Measurements from ENCODE around the gene DNAJC27. TPM values are rescaled to one million over a fixed set of nuclear protein-coding genes. Genes with fewer than 3 reads are reported as not detected.
A peak's percentile ranks its signal among the peaks of the same experiment; 100 is the strongest.

The DNAJC27 gene
- polyA plus RNA-seq, 1 of the 3 experiments (the other 2 are of a cell fraction), result 2.4 TPM

GRCh38 chr2:24909555-24910177, 62.1 kb downstream of the DNAJC27 start:
- Histone ChIP-seq H3K36me3 (replicated peaks in 1 of 2; ENCODE audit: control insufficient read depth in 1 of 2, insufficient read depth in 2 of 2, low read length in 1 of 2) (peaks cover 0 to 5% of the 10 kb centered on the region in 2 experiments), H3F3A (replicated peaks; ENCODE audit: insufficient read depth) (no peaks in the 10 kb centered on the region), H3K4me2 (no peak overlapping the region; the same call in 1 of the 2 replicates), H3K9me2 (no peaks in the 10 kb centered on the region), H3K9me3 (0 out of 2 replicates have a peak, but pooled peaks cover 3% of the 10 kb centered on the region), H4K20me1 (ENCODE audit: insufficient read depth) (peaks cover 6% of the 10 kb centered on the region; the same call in 1 of the 2 replicates), H3K4me1 (ENCODE audit: control insufficient read depth in 1 of 2, insufficient read depth in 2 of 2, low read depth in 1 of 2, low read length in 1 of 2) (peaks cover 0 to 3% of the 10 kb centered on the region in 2 experiments; a peak in 1 of 4 replicates), H2AFZ (ENCODE audit: low read depth) (no peak overlapping the region), H3K27ac (ENCODE audit: low read depth in 2 of 2, low read length in 1 of 2) (no peak overlapping the region; a peak in 1 of 4 replicates), H3K9ac (no peak overlapping the region), H3K4me3 (ENCODE audit: low read depth in 2 of 2, low read length in 1 of 2) (no peak overlapping the region), H3K79me2 (ENCODE audit: insufficient read depth) (peaks cover 4% of the 10 kb centered on the region), H3K27me3 (ENCODE audit: insufficient read depth) (no peaks in the 10 kb centered on the region)
- TF ChIP-seq SIN3A (IDR thresholded peaks at IDR 0.05; ENCODE audit: borderline replicate concordance, low read depth, low read length), result no peak
- peak; percentile 82 for TF ChIP-seq NFIC (IDR thresholded peaks at IDR 0.05; ENCODE audit: borderline replicate concordance)
- peak; percentile 22; the same call in 1 of the 2 replicates for TF ChIP-seq POLR2AphosphoS5 (IDR thresholded peaks at IDR 0.05; ENCODE audit: low read depth, low read length)
- peak; percentile 17; the same call in 1 of the 2 replicates for TF ChIP-seq PBX3 (IDR thresholded peaks at IDR 0.05)
- TF ChIP-seq EZH2phosphoT487 (IDR thresholded peaks at IDR 0.05; ENCODE audit: borderline replicate concordance, low read depth), result no peak
- TF ChIP-seq TCF12 (IDR thresholded peaks at IDR 0.05), result peak; percentile 89
- 61% methylated on average over 5 of the region's 5 CpGs for WGBS (ENCODE audit: low lambda C conversion rate)
- ChIA-PET CTCF (interaction anchor here (0.6 to 1.0 kb wide), 5 partner anchors 12 to 534 kb away, joined by 3 to 4 read pairs (median 3); partner anchors contain the start of genes CENPO and PTRHD1), POLR2A (interaction anchor here (0.8 kb wide), 1 partner anchor 9 kb away, joined by 6 read pairs; no protein-coding TSS in a partner anchor)
- DNase-seq, result no peak

DNA sequence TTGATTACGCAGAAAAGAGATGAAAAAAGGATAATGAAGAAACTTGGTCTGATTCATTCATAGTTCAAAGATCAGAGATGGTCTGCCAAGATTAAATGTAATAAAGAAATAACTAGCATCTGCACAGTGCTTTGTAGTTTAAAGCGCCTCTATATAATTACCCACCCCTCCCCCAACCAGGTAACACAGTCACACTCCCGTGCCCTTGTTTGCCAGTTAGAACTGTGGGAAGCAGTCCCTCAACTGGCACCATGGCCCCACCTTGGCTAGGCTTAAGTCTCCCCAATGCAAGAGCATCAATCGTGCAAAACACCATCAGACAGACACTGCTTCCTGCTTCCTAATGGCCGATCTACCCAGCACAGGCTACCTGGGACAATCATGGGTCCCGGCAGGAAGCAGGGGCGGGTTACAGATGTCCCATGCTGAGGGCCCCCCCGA, 63.3 kb downstream of the DNAJC27 start:
- H4K20me1 ChIP-seq (ENCODE audit: insufficient read depth), result peaks cover 5% of the 10 kb centered on the region; the same call in 1 of the 2 replicates
- H3K9ac ChIP-seq, result no peak overlapping the region
- WGBS (ENCODE audit: low lambda C conversion rate), result 91% methylated on average over 8 of the region's 8 CpGs
- no peaks in the 10 kb centered on the region for H3K9me2 ChIP-seq
- peaks cover 0 to 3% of the 10 kb centered on the region in 2 experiments; a peak in 1 of 4 replicates for H3K4me1 ChIP-seq (ENCODE audit: control insufficient read depth in 1 of 2, insufficient read depth in 2 of 2, low read depth in 1 of 2, low read length in 1 of 2)
- H3K9me3 ChIP-seq, result 0 out of 2 replicates have a peak, but pooled peaks cover 3% of the 10 kb centered on the region
- no peak overlapping the region for H2AFZ ChIP-seq (ENCODE audit: low read depth)
- peaks cover 4% of the 10 kb centered on the region for H3K79me2 ChIP-seq (ENCODE audit: insufficient read depth)
- CTCF ChIA-PET, result no interaction called here
- POLR2A ChIA-PET, result interaction anchor here (0.6 kb wide), 1 partner anchor 513 kb away, joined by 3 read pairs; no protein-coding TSS in a partner anchor
- no peak overlapping the region for H3K27ac ChIP-seq (ENCODE audit: low read depth in 2 of 2, low read length in 1 of 2)
- no peak overlapping the region for H3K4me3 ChIP-seq (ENCODE audit: low read depth in 2 of 2, low read length in 1 of 2)
- H3K4me2 ChIP-seq, result no peak overlapping the region
- no peaks in the 10 kb centered on the region for H3F3A ChIP-seq (replicated peaks; ENCODE audit: insufficient read depth)
- peaks cover 0 to 5% of the 10 kb centered on the region in 2 experiments for H3K36me3 ChIP-seq (replicated peaks in 1 of 2; ENCODE audit: control insufficient read depth in 1 of 2, insufficient read depth in 2 of 2, low read length in 1 of 2)
- no peak for TF ChIP-seq POLR2AphosphoS5 (IDR thresholded peaks at IDR 0.05; ENCODE audit: low read depth, low read length)
- no peak for TF ChIP-seq PBX3 (IDR thresholded peaks at IDR 0.05)
- no peak for TF ChIP-seq GABPA (IDR thresholded peaks at IDR 0.05; ENCODE audit: low read depth)
- no peak for TF ChIP-seq JUND (IDR thresholded peaks at IDR 0.05)
- TF ChIP-seq, protein P1, sequence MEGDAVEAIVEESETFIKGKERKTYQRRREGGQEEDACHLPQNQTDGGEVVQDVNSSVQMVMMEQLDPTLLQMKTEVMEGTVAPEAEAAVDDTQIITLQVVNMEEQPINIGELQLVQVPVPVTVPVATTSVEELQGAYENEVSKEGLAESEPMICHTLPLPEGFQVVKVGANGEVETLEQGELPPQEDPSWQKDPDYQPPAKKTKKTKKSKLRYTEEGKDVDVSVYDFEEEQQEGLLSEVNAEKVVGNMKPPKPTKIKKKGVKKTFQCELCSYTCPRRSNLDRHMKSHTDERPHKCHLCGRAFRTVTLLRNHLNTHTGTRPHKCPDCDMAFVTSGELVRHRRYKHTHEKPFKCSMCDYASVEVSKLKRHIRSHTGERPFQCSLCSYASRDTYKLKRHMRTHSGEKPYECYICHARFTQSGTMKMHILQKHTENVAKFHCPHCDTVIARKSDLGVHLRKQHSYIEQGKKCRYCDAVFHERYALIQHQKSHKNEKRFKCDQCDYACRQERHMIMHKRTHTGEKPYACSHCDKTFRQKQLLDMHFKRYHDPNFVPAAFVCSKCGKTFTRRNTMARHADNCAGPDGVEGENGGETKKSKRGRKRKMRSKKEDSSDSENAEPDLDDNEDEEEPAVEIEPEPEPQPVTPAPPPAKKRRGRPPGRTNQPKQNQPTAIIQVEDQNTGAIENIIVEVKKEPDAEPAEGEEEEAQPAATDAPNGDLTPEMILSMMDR (IDR thresholded peaks at IDR 0.05), result no peak
- TF ChIP-seq MXI1 (IDR thresholded peaks at IDR 0.05; ENCODE audit: low read depth, low read length), result no peak
- TF ChIP-seq MEF2A (IDR thresholded peaks at IDR 0.05; ENCODE audit: borderline replicate concordance, low read depth), result no peak
- no peak for TF ChIP-seq RAD21 (IDR thresholded peaks at IDR 0.05; ENCODE audit: low read length)
- no peak for TF ChIP-seq EP300 (IDR thresholded peaks at IDR 0.05; ENCODE audit: borderline replicate concordance in 1 of 2, low read depth in 1 of 2, low read length in 1 of 2)
- no peak for DNase-seq
- H3K27me3 ChIP-seq (ENCODE audit: insufficient read depth), result no peaks in the 10 kb centered on the region
